ENCODE data around the gene PIK3CD. TPM values are rescaled to one million over a fixed set of nuclear protein-coding genes. Genes with fewer than 3 reads are reported as not detected.

PIK3CD gene
- total and polyA plus RNA-seq, 2 of the 8 experiments (the other 6 are each of a cell fraction or from before 2014, with no cell fraction given) = 20.6 to 24.1 TPM

DNA sequence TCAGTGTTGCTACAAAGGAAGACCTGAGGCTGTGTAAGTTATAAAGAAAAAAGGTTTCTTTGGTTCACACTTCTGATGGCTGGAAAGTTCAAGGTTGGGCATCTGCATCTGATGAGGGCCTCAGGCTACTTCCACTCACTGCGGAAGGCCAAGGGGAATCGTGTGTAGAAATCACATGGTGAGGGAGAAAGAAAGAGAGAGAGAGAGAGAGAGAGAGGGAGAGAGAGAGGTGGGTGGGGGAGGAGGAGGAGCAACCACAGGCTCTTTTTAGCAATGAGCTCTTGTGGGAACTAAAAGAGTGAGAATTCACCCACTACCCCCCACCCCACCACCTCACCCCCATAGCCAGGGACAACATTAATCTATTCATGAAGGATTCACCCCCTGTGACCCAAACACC, 112.4 kb downstream of the PIK3CD start:
- Histone ChIP-seq H2BK120ac (replicated peaks; ENCODE audit: low read depth, low read length) (no peak overlapping the region), H2AK5ac (ENCODE audit: low read depth, low read length) (no peak overlapping the region), H3K79me2 (ENCODE audit: control insufficient read depth in 1 of 2, insufficient read depth in 2 of 2, low read length in 2 of 2) (peaks cover 3 to 47% of the 10 kb centered on the region in 2 experiments; a peak in 2 of 4 replicates), H3K23ac (ENCODE audit: insufficient read length) (no peak overlapping the region), H2BK5ac (ENCODE audit: low read depth, low read length) (0 out of 2 replicates have a peak overlapping the region, but pooled peaks have one; percentile 16), H2BK15ac (ENCODE audit: low read length) (no peak overlapping the region), H2AFZ (ENCODE audit: low read length) (no peak overlapping the region), H4K5ac (ENCODE audit: insufficient read length, low read depth, low read length) (no peak overlapping the region), H3K36me3 (ENCODE audit: control insufficient read depth in 2 of 4, insufficient read depth in 4 of 4, low read length in 3 of 4) (no peaks in the 10 kb centered on the region; a peak in 3 of 8 replicates), H3K9me3 (ENCODE audit: insufficient read depth in 2 of 2, low read depth in 1 of 2, low read length in 1 of 2) (no peaks in the 10 kb centered on the region), H4K91ac (replicated peaks; ENCODE audit: insufficient read length, low read length) (no peak overlapping the region), H3K14ac (ENCODE audit: insufficient read length) (no peak overlapping the region), H3K4me3 (ENCODE audit: extremely low read depth in 1 of 4, insufficient read depth in 2 of 4, low read depth in 3 of 4, low read length in 4 of 4) (no peak overlapping the region), H4K8ac (ENCODE audit: extremely low read depth, insufficient read depth, low read length) (no peak overlapping the region), H3K79me1 (ENCODE audit: low read depth, low read length) (peaks cover 5% of the 10 kb centered on the region), H3K27ac (ENCODE audit: low read depth, low read length) (0 out of 2 replicates have a peak overlapping the region, but pooled peaks have one; percentile 2), H3K23me2 (ENCODE audit: low read depth, low read length) (no peaks in the 10 kb centered on the region), H3K18ac (ENCODE audit: extremely low read depth, low read length) (no peak overlapping the region), H3K9ac (replicated peaks in 1 of 4; ENCODE audit: extremely low read depth in 1 of 4, low read depth in 3 of 4, low read length in 3 of 4) (no peak overlapping the region), H3K4ac (replicated peaks; ENCODE audit: insufficient read length, low read depth, low read length) (no peak overlapping the region), H3K56ac (replicated peaks; ENCODE audit: insufficient read length, low read depth, low read length) (no peak overlapping the region), H3K4me1 (replicated peaks in 1 of 4; ENCODE audit: control insufficient read depth in 3 of 4, insufficient read depth in 4 of 4, low read length in 3 of 4) (peaks cover 10 to 18% (median 13%) of the 10 kb centered on the region in 4 experiments), H2BK12ac (ENCODE audit: low read depth, low read length) (peak overlapping the region; percentile 60; the same call in 1 of the 2 replicates), H3K27me3 (replicated peaks in 1 of 4; ENCODE audit: control insufficient read depth in 3 of 4, extremely low read depth in 1 of 4, insufficient read depth in 3 of 4, low read length in 3 of 4) (no peaks in the 10 kb centered on the region), H2BK20ac (ENCODE audit: low read length) (no peak overlapping the region), H4K20me1 (replicated peaks in 1 of 2; ENCODE audit: control insufficient read depth in 1 of 2, insufficient read depth in 2 of 2, low read length in 2 of 2) (peaks cover 0 to 9% of the 10 kb centered on the region in 2 experiments), H3K4me2 (ENCODE audit: insufficient read depth in 1 of 2, low read depth in 2 of 2, low read length in 2 of 2) (no peak overlapping the region)
- no peak for TF ChIP-seq BCL11A (IDR thresholded peaks at IDR 0.05; ENCODE audit: low read depth in 2 of 2, low read length in 2 of 2)
- TF ChIP-seq HDAC2 (IDR thresholded peaks at IDR 0.05; ENCODE audit: borderline replicate concordance in 1 of 2, low read depth in 2 of 2, low read length in 2 of 2) = no peak
- no peak for TF ChIP-seq CEBPB (IDR thresholded peaks at IDR 0.05; ENCODE audit: low read depth, low read length)
- no peak for TF ChIP-seq EGR1 (IDR thresholded peaks at IDR 0.05; ENCODE audit: borderline replicate concordance, low read depth, low read length)
- DNase-seq (ENCODE audit: low read depth in 1 of 2, low spot score in 2 of 2) = no peak
- ChIA-PET CTCF (ENCODE audit: partially characterized antibody) (interaction anchor here (0.6 to 2.3 kb wide), 8 partner anchors 9 to 148 kb away, joined by 3 to 9 read pairs (median 5); no protein-coding TSS in a partner anchor), POLR2A (ENCODE audit: partially characterized antibody) (no interaction called here)
- no peak for FAIRE-seq
- WGBS, 2 experiments (ENCODE audit: extremely low coverage in 1 of 2, insufficient coverage in 1 of 2, insufficient read length in 1 of 2, insufficient replicate concordance in 2 of 2, low coverage in 1 of 2, low lambda C conversion rate in 2 of 2, missing lambda C conversion rate in 1 of 2) = no CpG with 5 or more reads among the region's 2 CpGs

Data from H1 (cell line).